GM23338 (cell line): ENCODE measurements around the gene CDC25B. TPM values are rescaled to one million over a fixed set of nuclear protein-coding genes. Genes with fewer than 3 reads are reported as not detected.

Experiments used
- ATAC-seq: fragments of 200-7000 bp; cut with Tn5 transposase; 3 replicates; pipeline ENCODE4 v1.9.1; 2020
- DNase-seq: peaks from one replicate; pipeline ENCODE4 v3.0.0-alpha.2; 2015; ENCODE audit warnings: low spot score
- H2AFZ ChIP-seq: fragments of 200-600 bp; sonication (generic); 2 replicates; pipeline ENCODE4 v1.8.0; 2016; ENCODE audit warnings: antibody characterized with exemption, mild to moderate bottlenecking, moderate library complexity
- H3F3A ChIP-seq: fragments of 200-600 bp; sonication (generic); replicated peaks from 2 replicates; pipeline ENCODE4 v1.8.0; 2017; ENCODE audit warnings: antibody characterized with exemption, mixed run types, low read depth
- H3K27ac ChIP-seq: fragments of 200-600 bp; sonication (generic); 2 replicates; pipeline ENCODE4 v1.6.1; 2016; ENCODE audit warnings: low read depth
- H3K27me3 ChIP-seq: fragments of 200-600 bp; sonication (generic); 2 replicates; pipeline ENCODE4 v1.8.0; 2016; ENCODE audit warnings: mild to moderate bottlenecking, mixed run types, moderate library complexity; ENCODE audit not compliant: insufficient read depth
- H3K36me3 ChIP-seq: fragments of 200-600 bp; sonication (generic); 2 replicates; pipeline ENCODE4 v1.8.0; 2016; ENCODE audit warnings: mild to moderate bottlenecking; ENCODE audit not compliant: insufficient read depth
- H3K4me1 ChIP-seq: fragments of 200-600 bp; sonication (generic); 2 replicates; pipeline ENCODE4 v1.8.0; 2016; ENCODE audit warnings: mild to moderate bottlenecking, moderate library complexity; ENCODE audit not compliant: insufficient read depth
- H3K4me2 ChIP-seq: fragments of 200-600 bp; sonication (generic); 2 replicates; pipeline ENCODE4 v1.7.1; 2017; ENCODE audit warnings: mixed run types
- H3K4me3 ChIP-seq: fragments of 200-600 bp; sonication (generic); 2 replicates; pipeline ENCODE4 v1.6.1; 2016; ENCODE audit warnings: mixed run types
- H3K79me2 ChIP-seq: fragments of 200-600 bp; sonication (generic); replicated peaks from 2 replicates; pipeline ENCODE4 v1.8.0; 2017; ENCODE audit warnings: mild to moderate bottlenecking; ENCODE audit not compliant: insufficient read depth
- H3K9me2 ChIP-seq: fragments of 200-600 bp; sonication (generic); 2 replicates; pipeline ENCODE4 v1.8.0; 2017; ENCODE audit not compliant: insufficient read depth
- H4K20me1 ChIP-seq: fragments of 200-600 bp; sonication (generic); replicated peaks from 2 replicates; pipeline ENCODE4 v1.8.0; 2017; ENCODE audit warnings: mild to moderate bottlenecking; ENCODE audit not compliant: insufficient read depth
- H3K27ac Mint-ChIP-seq: 2 replicates; pipeline ENCODE4 v1.8.0; 2020; ENCODE audit warnings: inconsistent platforms, mild to moderate bottlenecking, moderate library complexity, mixed read lengths
- H3K27me3 Mint-ChIP-seq: 3 replicates; pipeline ENCODE4 v1.8.0; 2022; ENCODE audit warnings: low read depth, mild to moderate bottlenecking, moderate library complexity, mixed read lengths, inconsistent platforms; ENCODE audit not compliant: insufficient read depth, poor library complexity
- H3K36me3 Mint-ChIP-seq: 3 replicates; pipeline ENCODE4 v1.8.0; 2021; ENCODE audit warnings: low read depth, mild to moderate bottlenecking, inconsistent platforms, moderate library complexity, mixed read lengths
- H3K4me1 Mint-ChIP-seq: 3 replicates; pipeline ENCODE4 v1.8.0; 2020; ENCODE audit warnings: mild to moderate bottlenecking, inconsistent platforms, mixed read lengths
- H3K4me3 Mint-ChIP-seq: 3 replicates; pipeline ENCODE4 v1.8.0; 2021; ENCODE audit warnings: moderate library complexity, mild to moderate bottlenecking, inconsistent platforms, mixed read lengths
- H3K9me3 Mint-ChIP-seq: 3 replicates; pipeline ENCODE4 v1.8.0; 2020; ENCODE audit warnings: moderate library complexity, mild to moderate bottlenecking, inconsistent platforms, mixed read lengths
- CREB1 ChIP-seq: fragments of 250-450 bp; sonication (Bioruptor Pico); IDR thresholded peaks from 2 replicates; pipeline ENCODE4 v1.5.0; 2020; ENCODE audit warnings: low read depth, mild to moderate bottlenecking, moderate library complexity
- ETS1 ChIP-seq: IDR thresholded peaks from 2 replicates; pipeline ENCODE4 v1.6.1; 2016; ENCODE audit warnings: antibody characterized with exemption
- EZH2 ChIP-seq: fragments of 200-600 bp; sonication (generic); IDR thresholded peaks from one replicate; pipeline ENCODE4 v1.8.0; 2017; ENCODE audit warnings: antibody characterized with exemption, mild to moderate bottlenecking, low read depth; ENCODE audit not compliant: unreplicated experiment
- EZH2phosphoT487 ChIP-seq: fragments of 200-600 bp; sonication (generic); IDR thresholded peaks from one replicate; pipeline ENCODE4 v1.8.1; 2018; ENCODE audit warnings: antibody characterized with exemption; ENCODE audit not compliant: unreplicated experiment
- JUNB ChIP-seq: IDR thresholded peaks from one replicate; pipeline ENCODE4 v1.6.1; 2016; ENCODE audit warnings: antibody characterized with exemption; ENCODE audit not compliant: unreplicated experiment
- NANOG ChIP-seq: IDR thresholded peaks from 2 replicates; pipeline ENCODE4 v1.6.1; 2016; ENCODE audit warnings: antibody characterized with exemption, borderline replicate concordance
- POLR2AphosphoS5 ChIP-seq: IDR thresholded peaks from 2 replicates; pipeline ENCODE4 v1.6.1; 2016; ENCODE audit warnings: antibody characterized with exemption, low read depth
- REST ChIP-seq: IDR thresholded peaks from one replicate; pipeline ENCODE4 v1.6.1; 2018; ENCODE audit warnings: antibody characterized with exemption; ENCODE audit not compliant: unreplicated experiment
- STAT1 ChIP-seq: IDR thresholded peaks from one replicate; pipeline ENCODE4 v1.6.1; 2016; ENCODE audit warnings: antibody characterized with exemption; ENCODE audit not compliant: unreplicated experiment
- ZNF114 ChIP-seq: fragments of 250-450 bp; sonication (Bioruptor Pico); IDR thresholded peaks from 2 replicates; pipeline ENCODE4 v1.5.0; 2020; ENCODE audit warnings: mild to moderate bottlenecking, moderate library complexity
- ZNF331 ChIP-seq: fragments of 250-450 bp; sonication (Bioruptor Pico); IDR thresholded peaks from 2 replicates; pipeline ENCODE4 v1.5.0; 2020; ENCODE audit warnings: low read depth, mild to moderate bottlenecking, moderate library complexity
- polyA plus RNA-seq: library from polyadenylated mRNA; unstranded; fragments of >200 nt; fragmentation: Nextera tagmentation; extraction: Ambion mirVana; gene quantifications from 2 replicates; pipeline ENCODE4 v1.2.1, GENCODE V29; 2016
- total RNA-seq: library from RNA; depleted of rRNA; stranded (reverse); fragments of >200 nt; shearing (Covaris generic); gene quantifications from 2 replicates; pipeline ENCODE4 v1.2.3, GENCODE V29; 2014

The CDC25B gene
- total and polyA plus RNA-seq, 2 experiments from 2014 or later: 10.5 to 33.0 TPM

- TF ChIP-seq REST: no peak
- TF ChIP-seq ZNF331 (CRISPR knock-in tag): no peak
- TF ChIP-seq EZH2: no peak
- no peak for TF ChIP-seq STAT1
Measured at GRCh38 chr20:3755814-3756480, 40.2 kb upstream of the CDC25B start (continued).

- H3K27me3 ChIP-seq: no peaks in the 10 kb centered on the region
- no peak overlapping the region for H3K4me3 ChIP-seq
- no peak for ATAC-seq
- peaks cover 18% of the 10 kb centered on the region for H4K20me1 ChIP-seq
- no peak overlapping the region for H3K27ac ChIP-seq
- H2AFZ ChIP-seq: no peak overlapping the region
- DNase-seq: no peak
- Mint-ChIP-seq H3K27ac (no peak overlapping the region), H3K4me1 (peaks cover 7% of the 10 kb centered on the region), H3K4me3 (no peak overlapping the region), H3K9me3 (no peaks in the 10 kb centered on the region), H3K27me3 (peaks cover 20% of the 10 kb centered on the region), H3K36me3 (peaks cover 22% of the 10 kb centered on the region)
- peaks cover 7% of the 10 kb centered on the region for H3F3A ChIP-seq
- H3K4me1 ChIP-seq: peaks cover 17% of the 10 kb centered on the region
- no peak overlapping the region for H3K4me2 ChIP-seq
- peaks cover 12% of the 10 kb centered on the region; the same call in 1 of the 2 replicates for H3K79me2 ChIP-seq
- H3K36me3 ChIP-seq: peaks cover 7% of the 10 kb centered on the region; the same call in 1 of the 2 replicates
- H3K9me2 ChIP-seq: no peaks in the 10 kb centered on the region
- no peak for TF ChIP-seq NANOG
- TF ChIP-seq POLR2AphosphoS5: no peak
- TF ChIP-seq JUNB: no peak
- TF ChIP-seq ETS1: no peak
- no peak for TF ChIP-seq STAT1
- no peak for TF ChIP-seq EZH2phosphoT487
- TF ChIP-seq ZNF114: no peak
- TF ChIP-seq REST: no peak
- TF ChIP-seq CREB1 (CRISPR knock-in tag): no peak
- no peak for TF ChIP-seq ZNF331 (CRISPR knock-in tag)
- TF ChIP-seq EZH2: no peak
Measured at GRCh38 chr20:3757268-3757667, 38.8 kb upstream of the CDC25B start.
